Liver (tissue), 9 donors: ENCODE results near the gene C19orf12. TPM values are rescaled to one million over a fixed set of nuclear protein-coding genes. Genes with fewer than 3 reads are reported as not detected.

Source experiments
- DNase-seq: peaks from one replicate; pipeline ENCODE4 v3.0.0-alpha.2; 2017; ENCODE audit warnings: low spot score
- H3K27ac ChIP-seq, 2 donors: one replicate each; pipeline ENCODE4 v1.7.0; 2013; ENCODE audit warnings: inconsistent platforms in 2 of 2, low read length in 2 of 2, control low read depth in 1 of 2, low read depth in 1 of 2, mild to moderate bottlenecking in 1 of 2
- H3K27me3 ChIP-seq, 4 donors: one replicate each; pipeline versions ENCODE4 v1.6.1 to v1.7.0; 2013; ENCODE audit warnings: low read length in 3 of 4, inconsistent platforms in 1 of 4, mild to moderate bottlenecking in 1 of 4, moderate library complexity in 1 of 4; ENCODE audit not compliant: control insufficient read depth in 4 of 4, insufficient read depth in 4 of 4
- H3K36me3 ChIP-seq, 4 donors: one replicate each; pipeline versions ENCODE4 v1.6.1 to v1.7.0; 2013; ENCODE audit warnings: low read length in 3 of 4, mild to moderate bottlenecking in 3 of 4, low read depth in 1 of 4, moderate library complexity in 1 of 4; ENCODE audit not compliant: control insufficient read depth in 4 of 4, insufficient read depth in 3 of 4
- H3K4me1 ChIP-seq, 4 donors: one replicate each; pipeline versions ENCODE4 v1.6.1 to v1.7.0; 2013; ENCODE audit warnings: low read length in 3 of 4, mild to moderate bottlenecking in 3 of 4, moderate library complexity in 1 of 4; ENCODE audit not compliant: control insufficient read depth in 4 of 4, insufficient read depth in 4 of 4
- H3K4me3 ChIP-seq, 3 donors: one replicate each; pipeline versions ENCODE4 v1.6.1 to v1.7.0; 2013; ENCODE audit warnings: low read length in 3 of 3, control low read depth in 1 of 3, low read depth in 1 of 3, mild to moderate bottlenecking in 1 of 3
- H3K9ac ChIP-seq, 2 donors: one replicate each; pipeline ENCODE4 v1.7.0; 2013; ENCODE audit warnings: low read length in 2 of 2, mild to moderate bottlenecking in 2 of 2, moderate library complexity in 2 of 2, control low read depth in 1 of 2, low read depth in 1 of 2
- H3K9me3 ChIP-seq, 4 donors: one replicate each; pipeline versions ENCODE4 v1.6.1 to v1.7.0; 2013; ENCODE audit warnings: low read length in 3 of 4; ENCODE audit not compliant: control insufficient read depth in 4 of 4
- EGR1 ChIP-seq, 2 donors: IDR thresholded peaks; 2 replicates each; pipeline ENCODE4 v1.6.1; 2016 to 2018; ENCODE audit warnings: antibody characterized with exemption in 2 of 2, low read depth in 2 of 2
- FOXA1 ChIP-seq: IDR thresholded peaks from 2 replicates; pipeline ENCODE4 v1.6.1; 2016; ENCODE audit warnings: antibody characterized with exemption
- FOXA2 ChIP-seq: IDR thresholded peaks from 2 replicates; pipeline ENCODE4 v1.6.1; 2016; ENCODE audit warnings: antibody characterized with exemption
- GABPA ChIP-seq, 2 donors: IDR thresholded peaks in 1 of 2; conservative IDR thresholded peaks in 1 of 2; 2 replicates each; pipeline ENCODE4 v1.6.1; 2016; ENCODE audit warnings: antibody characterized with exemption in 2 of 2, mild to moderate bottlenecking in 1 of 2, moderate library complexity in 1 of 2
- HNF4A ChIP-seq, 2 donors: conservative IDR thresholded peaks; 2 replicates each; pipeline ENCODE4 v1.6.1; 2016; ENCODE audit warnings: antibody characterized with exemption in 2 of 2, mild to moderate bottlenecking in 2 of 2
- HNF4G ChIP-seq: IDR thresholded peaks from 2 replicates; pipeline ENCODE4 v1.6.1; 2016; ENCODE audit warnings: antibody characterized with exemption
- JUND ChIP-seq, 2 donors: IDR thresholded peaks; 2 replicates each; pipeline ENCODE4 v1.6.1; 2016; ENCODE audit warnings: antibody characterized with exemption in 2 of 2
- NR2F2 ChIP-seq: IDR thresholded peaks from 2 replicates; pipeline ENCODE4 v1.6.1; 2016; ENCODE audit warnings: antibody characterized with exemption
- RAD21 ChIP-seq, 2 donors: IDR thresholded peaks; 2 replicates each; pipeline ENCODE4 v1.6.1; 2016; ENCODE audit warnings: antibody characterized with exemption in 2 of 2, mild to moderate bottlenecking in 2 of 2
- RXRA ChIP-seq, 2 donors: IDR thresholded peaks; 2 replicates each; pipeline ENCODE4 v1.6.1; 2017 to 2018; ENCODE audit warnings: antibody characterized with exemption in 2 of 2, mild to moderate bottlenecking in 1 of 2
- SP1 ChIP-seq: IDR thresholded peaks from 2 replicates; pipeline ENCODE4 v1.6.1; 2018; ENCODE audit warnings: antibody characterized with exemption, mild to moderate bottlenecking
- TAF1 ChIP-seq: conservative IDR thresholded peaks from 2 replicates; pipeline ENCODE4 v1.6.1; 2016; ENCODE audit warnings: antibody characterized with exemption, mild to moderate bottlenecking
- YY1 ChIP-seq: IDR thresholded peaks from 2 replicates; pipeline ENCODE4 v1.6.1; 2016; ENCODE audit warnings: antibody characterized with exemption, mild to moderate bottlenecking
- WGBS: extraction: QIAGEN DNeasy Blood & Tissue Kit; methylation state at CpG from one replicate; pipeline ENCODE4 v1.1.7; 2013; 5-methylcytosine and 5-hydroxymethylcytosine counted together
- polyA plus RNA-seq, 2 donors: library from polyadenylated mRNA; stranded (reverse) in 1 of 2; unstranded in 1 of 2; fragments of 200-250 nt in 1 of 2; fragments of >200 nt in 1 of 2; fragmentation: Nextera tagmentation in 1 of 2; extraction: Ambion mirVana in 1 of 2; gene quantifications; one replicate each; pipeline versions ENCODE4 v1.2.1 to v1.2.3, GENCODE V29; 2013 to 2015
- total RNA-seq, 2 donors: library from RNA; depleted of rRNA; stranded (reverse); fragments of >200 nt; gene quantifications; one replicate each; pipeline ENCODE4 v1.2.3, GENCODE V29; 2014
- TF ChIP-seq, protein P1 (sequence below): IDR thresholded peaks from 2 replicates; pipeline ENCODE4 v1.6.1; 2016; ENCODE audit warnings: antibody characterized with exemption
- TF ChIP-seq, protein P2 (sequence below): fragments of 150-350 bp; IDR thresholded peaks from 2 replicates; pipeline ENCODE4 v1.5.1; 2017; ENCODE audit warnings: improper control_type of control experiment, low read depth, low read length; ENCODE audit not compliant: missing input control
- TF ChIP-seq, protein P3 (sequence below): IDR thresholded peaks from 2 replicates; pipeline ENCODE4 v1.6.1; 2016; ENCODE audit warnings: antibody characterized with exemption
- TF ChIP-seq, protein P4 (sequence below): IDR thresholded peaks from 2 replicates; pipeline ENCODE4 v1.6.1; 2016; ENCODE audit warnings: antibody characterized with exemption, mild to moderate bottlenecking
- TF ChIP-seq, protein P5 (sequence below): IDR thresholded peaks from 2 replicates; pipeline ENCODE4 v1.6.1; 2016; ENCODE audit warnings: antibody characterized with exemption
- donor health status: healthy.
- donor health status: healthy.
- donor health status: healthy.
- donor health status: healthy.
- donor health status: healthy.

The C19orf12 gene
- total and polyA plus RNA-seq, 4 donors, result 21.2 to 82.8 (median 40.1) TPM

DNA sequence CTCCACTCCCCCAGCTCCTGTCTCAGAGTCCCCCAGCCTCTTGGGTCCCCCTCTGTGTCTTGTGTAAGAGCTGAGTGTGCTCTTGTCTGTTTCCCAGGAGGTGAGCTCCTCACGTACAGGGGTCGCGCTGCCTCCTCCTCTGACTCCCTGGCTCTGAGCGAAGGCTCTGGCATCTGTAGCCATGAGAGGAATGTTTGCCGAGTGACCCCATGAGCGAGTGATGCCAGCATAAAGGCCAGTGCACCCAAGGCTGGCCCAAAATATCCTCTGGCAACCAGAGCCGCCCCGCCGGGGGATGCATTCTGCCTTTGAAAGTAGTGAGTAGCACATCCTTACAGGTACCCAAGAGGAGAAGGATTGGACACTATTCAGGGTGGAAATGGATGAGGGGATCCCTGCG, 26.2 kb upstream of the C19orf12 start:
- no peak overlapping the region for H3K9ac ChIP-seq
- no peak for DNase-seq
- no peaks in the 10 kb centered on the region for H3K27me3 ChIP-seq
- no peaks in the 10 kb centered on the region for H3K36me3 ChIP-seq
- H3K27ac ChIP-seq, result no peak overlapping the region
- H3K4me3 ChIP-seq, result no peak overlapping the region
- TF ChIP-seq, protein P1, sequence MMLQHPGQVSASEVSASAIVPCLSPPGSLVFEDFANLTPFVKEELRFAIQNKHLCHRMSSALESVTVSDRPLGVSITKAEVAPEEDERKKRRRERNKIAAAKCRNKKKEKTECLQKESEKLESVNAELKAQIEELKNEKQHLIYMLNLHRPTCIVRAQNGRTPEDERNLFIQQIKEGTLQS, result no peak
- TF ChIP-seq, protein P2, sequence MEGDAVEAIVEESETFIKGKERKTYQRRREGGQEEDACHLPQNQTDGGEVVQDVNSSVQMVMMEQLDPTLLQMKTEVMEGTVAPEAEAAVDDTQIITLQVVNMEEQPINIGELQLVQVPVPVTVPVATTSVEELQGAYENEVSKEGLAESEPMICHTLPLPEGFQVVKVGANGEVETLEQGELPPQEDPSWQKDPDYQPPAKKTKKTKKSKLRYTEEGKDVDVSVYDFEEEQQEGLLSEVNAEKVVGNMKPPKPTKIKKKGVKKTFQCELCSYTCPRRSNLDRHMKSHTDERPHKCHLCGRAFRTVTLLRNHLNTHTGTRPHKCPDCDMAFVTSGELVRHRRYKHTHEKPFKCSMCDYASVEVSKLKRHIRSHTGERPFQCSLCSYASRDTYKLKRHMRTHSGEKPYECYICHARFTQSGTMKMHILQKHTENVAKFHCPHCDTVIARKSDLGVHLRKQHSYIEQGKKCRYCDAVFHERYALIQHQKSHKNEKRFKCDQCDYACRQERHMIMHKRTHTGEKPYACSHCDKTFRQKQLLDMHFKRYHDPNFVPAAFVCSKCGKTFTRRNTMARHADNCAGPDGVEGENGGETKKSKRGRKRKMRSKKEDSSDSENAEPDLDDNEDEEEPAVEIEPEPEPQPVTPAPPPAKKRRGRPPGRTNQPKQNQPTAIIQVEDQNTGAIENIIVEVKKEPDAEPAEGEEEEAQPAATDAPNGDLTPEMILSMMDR, result no peak
- TF ChIP-seq NR2F2, result no peak
- TF ChIP-seq, protein P3, sequence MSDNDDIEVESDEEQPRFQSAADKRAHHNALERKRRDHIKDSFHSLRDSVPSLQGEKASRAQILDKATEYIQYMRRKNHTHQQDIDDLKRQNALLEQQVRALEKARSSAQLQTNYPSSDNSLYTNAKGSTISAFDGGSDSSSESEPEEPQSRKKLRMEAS, result no peak
- no peak for TF ChIP-seq GABPA (IDR thresholded peaks at IDR 0.05 in 1 of 2, conservative IDR thresholded peaks at IDR 0.05 in 1 of 2)
- TF ChIP-seq TAF1, result no peak
- TF ChIP-seq JUND (IDR thresholded peaks at IDR 0.05), result no peak
- no peak for TF ChIP-seq EGR1 (IDR thresholded peaks at IDR 0.05; ENCODE audit: low read depth in 2 of 2)
- TF ChIP-seq FOXA1, result no peak
- TF ChIP-seq, protein P4, sequence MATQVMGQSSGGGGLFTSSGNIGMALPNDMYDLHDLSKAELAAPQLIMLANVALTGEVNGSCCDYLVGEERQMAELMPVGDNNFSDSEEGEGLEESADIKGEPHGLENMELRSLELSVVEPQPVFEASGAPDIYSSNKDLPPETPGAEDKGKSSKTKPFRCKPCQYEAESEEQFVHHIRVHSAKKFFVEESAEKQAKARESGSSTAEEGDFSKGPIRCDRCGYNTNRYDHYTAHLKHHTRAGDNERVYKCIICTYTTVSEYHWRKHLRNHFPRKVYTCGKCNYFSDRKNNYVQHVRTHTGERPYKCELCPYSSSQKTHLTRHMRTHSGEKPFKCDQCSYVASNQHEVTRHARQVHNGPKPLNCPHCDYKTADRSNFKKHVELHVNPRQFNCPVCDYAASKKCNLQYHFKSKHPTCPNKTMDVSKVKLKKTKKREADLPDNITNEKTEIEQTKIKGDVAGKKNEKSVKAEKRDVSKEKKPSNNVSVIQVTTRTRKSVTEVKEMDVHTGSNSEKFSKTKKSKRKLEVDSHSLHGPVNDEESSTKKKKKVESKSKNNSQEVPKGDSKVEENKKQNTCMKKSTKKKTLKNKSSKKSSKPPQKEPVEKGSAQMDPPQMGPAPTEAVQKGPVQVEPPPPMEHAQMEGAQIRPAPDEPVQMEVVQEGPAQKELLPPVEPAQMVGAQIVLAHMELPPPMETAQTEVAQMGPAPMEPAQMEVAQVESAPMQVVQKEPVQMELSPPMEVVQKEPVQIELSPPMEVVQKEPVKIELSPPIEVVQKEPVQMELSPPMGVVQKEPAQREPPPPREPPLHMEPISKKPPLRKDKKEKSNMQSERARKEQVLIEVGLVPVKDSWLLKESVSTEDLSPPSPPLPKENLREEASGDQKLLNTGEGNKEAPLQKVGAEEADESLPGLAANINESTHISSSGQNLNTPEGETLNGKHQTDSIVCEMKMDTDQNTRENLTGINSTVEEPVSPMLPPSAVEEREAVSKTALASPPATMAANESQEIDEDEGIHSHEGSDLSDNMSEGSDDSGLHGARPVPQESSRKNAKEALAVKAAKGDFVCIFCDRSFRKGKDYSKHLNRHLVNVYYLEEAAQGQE, result no peak
- TF ChIP-seq, protein P5, sequence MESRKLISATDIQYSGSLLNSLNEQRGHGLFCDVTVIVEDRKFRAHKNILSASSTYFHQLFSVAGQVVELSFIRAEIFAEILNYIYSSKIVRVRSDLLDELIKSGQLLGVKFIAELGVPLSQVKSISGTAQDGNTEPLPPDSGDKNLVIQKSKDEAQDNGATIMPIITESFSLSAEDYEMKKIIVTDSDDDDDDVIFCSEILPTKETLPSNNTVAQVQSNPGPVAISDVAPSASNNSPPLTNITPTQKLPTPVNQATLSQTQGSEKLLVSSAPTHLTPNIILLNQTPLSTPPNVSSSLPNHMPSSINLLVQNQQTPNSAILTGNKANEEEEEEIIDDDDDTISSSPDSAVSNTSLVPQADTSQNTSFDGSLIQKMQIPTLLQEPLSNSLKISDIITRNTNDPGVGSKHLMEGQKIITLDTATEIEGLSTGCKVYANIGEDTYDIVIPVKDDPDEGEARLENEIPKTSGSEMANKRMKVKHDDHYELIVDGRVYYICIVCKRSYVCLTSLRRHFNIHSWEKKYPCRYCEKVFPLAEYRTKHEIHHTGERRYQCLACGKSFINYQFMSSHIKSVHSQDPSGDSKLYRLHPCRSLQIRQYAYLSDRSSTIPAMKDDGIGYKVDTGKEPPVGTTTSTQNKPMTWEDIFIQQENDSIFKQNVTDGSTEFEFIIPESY, result no peak
- TF ChIP-seq HNF4A (conservative IDR thresholded peaks at IDR 0.05), result no peak
- no peak for TF ChIP-seq RAD21 (IDR thresholded peaks at IDR 0.05)
- no peak for TF ChIP-seq SP1
- no peak for TF ChIP-seq FOXA2
- TF ChIP-seq YY1, result no peak
- TF ChIP-seq RXRA (IDR thresholded peaks at IDR 0.05), result no peak
- no peak for TF ChIP-seq HNF4G
- WGBS, result 84% methylated on average over 10 of the region's 10 CpGs
- no peaks in the 10 kb centered on the region for H3K4me1 ChIP-seq
- no peaks in the 10 kb centered on the region for H3K9me3 ChIP-seq
